Measurements from ENCODE around the gene FGL2. TPM values are rescaled to one million over a fixed set of nuclear protein-coding genes. Genes with fewer than 3 reads are reported as not detected.

FGL2 gene
- total and polyA plus RNA-seq, 2 of the 4 experiments (the other 2 are of a cell fraction) = 0.32 to 1.3 TPM

GRCh38 chr7:77209479-77210139 lies 10.0 kb upstream of the FGL2 start:
- CTCF ChIA-PET = no interaction called here
- Histone ChIP-seq H3K9me1 (ENCODE audit: insufficient read depth, low read length) (peaks cover 3% of the 10 kb centered on the region; the same call in 1 of the 2 replicates), H3K14ac (replicated peaks; ENCODE audit: low read depth, low read length) (no peak overlapping the region)

More at GRCh38 chr7:77209479-77210139, 10.0 kb upstream of the FGL2 start:
- 72% methylated on average over 2 of the region's 6 CpGs; no CpG with 5 or more reads in 1 of the 2 experiments for WGBS, 2 experiments (ENCODE audit: extremely low coverage in 2 of 2, insufficient read length in 1 of 2)
- no peak overlapping the region for H3K27ac ChIP-seq (ENCODE audit: insufficient read depth, low read length)
- H2BK5ac ChIP-seq (ENCODE audit: low read depth, low read length, poor library complexity, severe bottlenecking) = no peak overlapping the region
- 0 out of 2 replicates have a peak, but pooled peaks cover 1% of the 10 kb centered on the region for H3K36me3 ChIP-seq (ENCODE audit: control insufficient read depth, insufficient read depth, low read length)
- H2AFZ ChIP-seq (replicated peaks; ENCODE audit: low read length, poor library complexity) = no peak overlapping the region
- no peak overlapping the region for H4K8ac ChIP-seq (ENCODE audit: low read depth in 2 of 2, low read length in 2 of 2)
- DNase-seq = no peak
- no peak overlapping the region for H2BK15ac ChIP-seq (ENCODE audit: low read depth, low read length)
- no peak overlapping the region for H3K23ac ChIP-seq (ENCODE audit: low read depth, low read length)
- no peaks in the 10 kb centered on the region for H4K20me1 ChIP-seq (ENCODE audit: insufficient read depth, low read length)
- POLR2A ChIA-PET (ENCODE audit: unreplicated experiment) = no interaction called here
- dilution Hi-C loops (cut with HindIII; ENCODE audit: low sequenced_read_pairs, unreplicated experiment) = no loop called here
- no peak overlapping the region for H4K91ac ChIP-seq (ENCODE audit: insufficient read depth, low read depth, low read length)
- H3K4me3 ChIP-seq (ENCODE audit: insufficient read depth, low read depth, low read length) = no peak overlapping the region
- H3K79me1 ChIP-seq (ENCODE audit: low read depth in 1 of 2, low read length in 2 of 2) = no peaks in the 10 kb centered on the region
- H3K9ac ChIP-seq (ENCODE audit: low read depth, low read length) = no peak overlapping the region
- intact Hi-C loops (cut with micrococcal nuclease) = no loop called here
- H2AK5ac ChIP-seq (ENCODE audit: low read depth, low read length) = no peak overlapping the region
- H3K56ac ChIP-seq (ENCODE audit: extremely low read depth, insufficient read depth, low read length) = no peak overlapping the region
- TF ChIP-seq NFE2L2 (IDR thresholded peaks at IDR 0.05; ENCODE audit: low read depth, low read length) (no peak), RCOR1 (IDR thresholded peaks at IDR 0.05; ENCODE audit: insufficient replicate concordance, low read length) (no peak), USF2 (IDR thresholded peaks at IDR 0.05; ENCODE audit: low read depth, low read length) (no peak), MAFK (IDR thresholded peaks at IDR 0.05; ENCODE audit: low read depth, low read length) (no peak), MXI1 (IDR thresholded peaks at IDR 0.05; ENCODE audit: borderline replicate concordance, low read depth, low read length) (no peak), CEBPB (IDR thresholded peaks at IDR 0.05; ENCODE audit: low read depth, low read length) (no peak), POLR2A (IDR thresholded peaks at IDR 0.05; ENCODE audit: low read depth, low read length) (no peak), RAD21 (IDR thresholded peaks at IDR 0.05; ENCODE audit: low read length) (no peak), ELK1 (IDR thresholded peaks at IDR 0.05; ENCODE audit: borderline replicate concordance, low read depth, low read length) (no peak), CHD1 (IDR thresholded peaks at IDR 0.05; ENCODE audit: low read depth, low read length) (no peak), SMC3 (IDR thresholded peaks at IDR 0.05; ENCODE audit: low read depth, low read length) (no peak), FOS (IDR thresholded peaks at IDR 0.05; ENCODE audit: low read depth, low read length) (no peak), MAZ (IDR thresholded peaks at IDR 0.05; ENCODE audit: borderline replicate concordance, low read depth, low read length) (no peak), BHLHE40 (IDR thresholded peaks at IDR 0.05; ENCODE audit: low read depth, low read length) (no peak), RFX5 (IDR thresholded peaks at IDR 0.05; ENCODE audit: low read depth, low read length) (no peak), CTCF (conservative IDR thresholded peaks at IDR 0.05; ENCODE audit: low read depth, low read length) (no peak)
- ATAC-seq (ENCODE audit: low read depth) = no peak
- H2BK120ac ChIP-seq (ENCODE audit: low read depth, low read length) = no peak overlapping the region
- in situ Hi-C loops (cut with MboI; ENCODE audit: low sequenced_read_pairs) = no loop called here
- no peak overlapping the region for H3K4me2 ChIP-seq (ENCODE audit: low read depth, low read length)
- H2AK9ac ChIP-seq (replicated peaks; ENCODE audit: low read depth, low read length, poor library complexity) = no peak overlapping the region
- H3K18ac ChIP-seq (ENCODE audit: low read depth, low read length) = no peak overlapping the region
- no peak overlapping the region for H2BK20ac ChIP-seq (ENCODE audit: low read depth, low read length)
- no peak overlapping the region for H3K4ac ChIP-seq (ENCODE audit: low read depth, low read length)
- H4K5ac ChIP-seq (ENCODE audit: low read depth, low read length) = no peak overlapping the region
- peaks cover 3% of the 10 kb centered on the region for H3K4me1 ChIP-seq (ENCODE audit: control insufficient read depth, insufficient read depth, low read length)
- no peaks in the 10 kb centered on the region for H3K27me3 ChIP-seq (ENCODE audit: control insufficient read depth, insufficient read depth, low read length)
- BruUV-seq (replicated peaks) = no TSS peak
- H3K9me3 ChIP-seq (ENCODE audit: control insufficient read depth, insufficient read depth, low read length) = peaks cover 12% of the 10 kb centered on the region

All from IMR-90 (cell line).